WTC11 (cell line): ENCODE results near the gene THSD4.

ENCODE experiments used
- CTCF ChIP-seq: fragments of 200-600 bp; IDR thresholded peaks from 2 replicates; pipeline ENCODE4 v1.8.0; 2022; ENCODE audit warnings: antibody characterized with exemption
- TF ChIP-seq, protein P1 (sequence below): sonication (generic); formaldehyde crosslinking; IDR thresholded peaks from 2 replicates; pipeline ENCODE4 v1.8.0; 2022; ENCODE audit warnings: mild to moderate bottlenecking, missing genetic modification reagents

DNA sequence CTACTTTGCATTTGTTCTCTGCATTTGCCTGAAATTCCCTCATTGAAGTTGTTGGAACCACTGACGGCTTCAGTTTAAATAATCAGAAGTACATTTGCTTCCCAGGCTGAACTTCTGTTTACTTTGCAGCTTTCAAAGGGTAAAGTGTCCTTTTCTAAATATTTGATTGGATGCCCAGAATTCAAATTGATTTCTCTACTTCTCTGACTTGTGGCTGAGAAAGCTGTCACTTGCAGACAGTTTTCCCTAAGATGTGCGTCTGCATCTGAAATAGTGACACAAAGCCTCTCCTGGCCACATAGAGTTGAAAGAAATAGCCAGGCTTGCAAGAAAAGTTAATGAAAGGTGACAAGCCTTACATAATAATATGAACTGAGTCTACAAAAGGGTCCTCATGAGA lies 299.6 kb downstream of the THSD4 start:
- TF ChIP-seq CTCF = no peak
- TF ChIP-seq, protein P1, sequence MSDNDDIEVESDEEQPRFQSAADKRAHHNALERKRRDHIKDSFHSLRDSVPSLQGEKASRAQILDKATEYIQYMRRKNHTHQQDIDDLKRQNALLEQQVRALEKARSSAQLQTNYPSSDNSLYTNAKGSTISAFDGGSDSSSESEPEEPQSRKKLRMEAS (CRISPR knock-in tag) = no peak
